ENCODE results near the gene GAL3ST2.

Gene GAL3ST2

GRCh38 chr2:241748468-241749256, 28.0 kb upstream of the GAL3ST2 start:
- no peak overlapping the region for H3K27ac ChIP-seq
- TF ChIP-seq ZFX (IDR thresholded peaks at IDR 0.05) = no peak
- TF ChIP-seq, protein P1, sequence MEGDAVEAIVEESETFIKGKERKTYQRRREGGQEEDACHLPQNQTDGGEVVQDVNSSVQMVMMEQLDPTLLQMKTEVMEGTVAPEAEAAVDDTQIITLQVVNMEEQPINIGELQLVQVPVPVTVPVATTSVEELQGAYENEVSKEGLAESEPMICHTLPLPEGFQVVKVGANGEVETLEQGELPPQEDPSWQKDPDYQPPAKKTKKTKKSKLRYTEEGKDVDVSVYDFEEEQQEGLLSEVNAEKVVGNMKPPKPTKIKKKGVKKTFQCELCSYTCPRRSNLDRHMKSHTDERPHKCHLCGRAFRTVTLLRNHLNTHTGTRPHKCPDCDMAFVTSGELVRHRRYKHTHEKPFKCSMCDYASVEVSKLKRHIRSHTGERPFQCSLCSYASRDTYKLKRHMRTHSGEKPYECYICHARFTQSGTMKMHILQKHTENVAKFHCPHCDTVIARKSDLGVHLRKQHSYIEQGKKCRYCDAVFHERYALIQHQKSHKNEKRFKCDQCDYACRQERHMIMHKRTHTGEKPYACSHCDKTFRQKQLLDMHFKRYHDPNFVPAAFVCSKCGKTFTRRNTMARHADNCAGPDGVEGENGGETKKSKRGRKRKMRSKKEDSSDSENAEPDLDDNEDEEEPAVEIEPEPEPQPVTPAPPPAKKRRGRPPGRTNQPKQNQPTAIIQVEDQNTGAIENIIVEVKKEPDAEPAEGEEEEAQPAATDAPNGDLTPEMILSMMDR (conservative IDR thresholded peaks at IDR 0.05) = no peak

- TF ChIP-seq, protein P1 (conservative IDR thresholded peaks at IDR 0.05) = no peak
- no peak for TF ChIP-seq ZFX (IDR thresholded peaks at IDR 0.05)
- no peak overlapping the region for H3K27ac ChIP-seq
These were observed 26.4 kb upstream of the GAL3ST2 start for GRCh38 chr2:241750076-241750840.

DNA sequence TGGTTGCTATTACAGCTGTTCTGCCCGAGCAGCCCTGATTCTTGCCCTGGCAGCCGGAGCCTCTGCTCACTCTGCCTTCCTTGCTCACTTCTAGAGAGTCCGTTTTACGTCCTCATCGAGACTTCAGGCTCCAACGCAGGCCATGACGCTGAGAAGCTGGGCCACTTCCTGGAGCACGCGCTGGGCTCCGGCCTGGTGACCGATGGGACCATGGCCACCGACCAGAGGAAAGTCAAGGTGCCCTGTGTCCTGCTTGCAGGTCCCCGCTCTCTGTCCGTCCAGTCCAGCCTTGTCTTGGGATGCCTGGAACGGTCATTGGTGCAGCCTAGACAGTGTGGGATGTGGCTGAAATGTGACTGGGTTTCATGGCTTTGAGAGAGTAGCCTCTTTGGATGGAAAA, 25.5 kb upstream of the GAL3ST2 start:
- TF ChIP-seq ZFX (IDR thresholded peaks at IDR 0.05) = no peak
- TF ChIP-seq, protein P1 (conservative IDR thresholded peaks at IDR 0.05) = no peak

DNA sequence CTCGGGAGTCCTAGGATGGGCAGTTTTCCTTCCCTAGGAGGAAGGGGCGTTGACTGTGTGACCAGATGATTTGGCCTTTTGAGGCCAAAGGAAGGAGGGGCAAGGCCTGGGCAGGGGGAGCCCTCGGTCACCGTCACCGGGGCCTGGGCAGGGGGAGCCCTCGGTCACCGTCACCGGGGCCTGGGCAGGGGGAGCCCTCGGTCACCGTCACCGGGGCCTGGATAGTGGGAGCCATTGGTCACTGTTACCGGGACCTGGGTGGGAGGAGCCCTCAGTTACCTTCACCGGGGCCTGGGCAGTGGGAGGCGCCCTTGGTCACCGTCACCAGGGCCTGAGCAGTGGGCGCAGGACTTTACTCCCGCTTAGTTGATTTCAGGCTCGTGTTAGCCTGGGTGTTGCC, 24.8 kb upstream of the GAL3ST2 start:
- TF ChIP-seq, protein P1 (conservative IDR thresholded peaks at IDR 0.05) = no peak
- TF ChIP-seq ZFX (IDR thresholded peaks at IDR 0.05) = no peak
- H3K27ac ChIP-seq = no peak overlapping the region

More for the DNA sequence above, 25.5 kb upstream of the GAL3ST2 start:
- H3K27ac ChIP-seq = no peak overlapping the region

- TF ChIP-seq, protein P1 (conservative IDR thresholded peaks at IDR 0.05) = no peak
- no peak for TF ChIP-seq ZFX (IDR thresholded peaks at IDR 0.05)
- no peak overlapping the region for H3K27ac ChIP-seq
These were observed 24.4 kb upstream of the GAL3ST2 start for GRCh38 chr2:241752253-241752652.

DNA sequence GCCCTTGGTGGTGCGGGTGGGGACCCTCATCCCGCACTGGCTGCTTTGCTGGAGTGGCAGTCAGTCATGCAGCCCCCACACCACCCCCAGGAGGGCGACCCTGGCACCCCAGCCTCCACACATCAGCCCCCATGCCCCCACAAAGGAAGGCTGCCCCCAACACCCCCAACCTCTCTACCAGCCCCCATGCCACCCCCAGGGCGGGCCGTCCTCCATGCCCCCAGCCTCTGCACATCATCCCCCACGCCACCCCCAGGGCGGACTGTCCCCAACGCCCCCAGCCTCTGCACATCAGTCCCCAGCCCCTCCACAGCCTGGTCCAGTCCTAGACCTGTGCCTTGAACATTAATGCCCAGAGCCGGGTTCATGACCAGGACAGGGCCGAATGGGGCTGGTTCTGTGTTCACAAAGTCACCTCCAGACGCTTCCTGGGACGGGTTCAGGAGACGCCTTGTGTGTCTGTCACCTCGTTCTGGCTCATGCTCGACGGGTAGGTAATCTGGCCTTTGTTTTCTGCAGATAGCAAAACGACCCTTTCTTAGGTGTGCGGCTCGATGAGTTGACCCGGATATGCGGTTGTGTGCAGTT, 23.8 kb upstream of the GAL3ST2 start:
- TF ChIP-seq ZFX (IDR thresholded peaks at IDR 0.05) = no peak
- TF ChIP-seq, protein P1 (conservative IDR thresholded peaks at IDR 0.05) = no peak
- H3K27ac ChIP-seq = no peak overlapping the region

DNA sequence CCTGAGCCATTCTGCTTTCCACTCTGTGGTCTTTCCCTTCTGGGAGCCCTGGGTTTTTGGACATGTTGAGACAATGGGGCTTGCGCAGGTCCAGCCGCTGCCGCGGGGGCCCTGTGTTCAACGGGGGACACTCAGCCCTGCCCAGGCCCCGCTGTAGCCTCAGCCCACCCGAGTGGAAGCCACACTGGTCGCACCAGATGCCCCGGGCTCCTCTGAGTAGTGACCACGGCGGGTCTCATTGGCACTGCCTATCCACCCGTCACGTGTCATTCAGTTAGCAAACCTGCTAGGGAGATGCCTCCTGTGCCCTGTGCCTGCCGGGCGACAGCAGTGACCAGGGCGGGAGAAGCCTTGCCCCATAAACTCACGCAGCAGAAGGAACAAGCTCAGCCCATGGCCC, 23.1 kb upstream of the GAL3ST2 start:
- no peak overlapping the region; the same call in 1 of the 2 replicates for H3K27ac ChIP-seq
- TF ChIP-seq, protein P1 (conservative IDR thresholded peaks at IDR 0.05) = no peak
- no peak for TF ChIP-seq ZFX (IDR thresholded peaks at IDR 0.05)

Measured in C4-2B (cell line).